Measurements from ENCODE around the gene TRIM36.
A peak's percentile ranks its signal among the peaks of the same experiment; 100 is the strongest.

TRIM36 gene

GRCh38 chr5:115169487-115170133 lies at the start of gene TRIM36:
Gene TRIM36, minus strand, starts transcription at chr5:115169908. Its CDS starts 274 bp downstream, at chr5:115169634.
- peak; percentile 93 for DNase-seq

GRCh38 chr5:115214541-115214940 lies 44.8 kb upstream of the TRIM36 start:
- DNase-seq: no peak

- peak; percentile 83 for DNase-seq
Observed at GRCh38 chr5:115209279-115209678, 39.6 kb upstream of the TRIM36 start.

DNA sequence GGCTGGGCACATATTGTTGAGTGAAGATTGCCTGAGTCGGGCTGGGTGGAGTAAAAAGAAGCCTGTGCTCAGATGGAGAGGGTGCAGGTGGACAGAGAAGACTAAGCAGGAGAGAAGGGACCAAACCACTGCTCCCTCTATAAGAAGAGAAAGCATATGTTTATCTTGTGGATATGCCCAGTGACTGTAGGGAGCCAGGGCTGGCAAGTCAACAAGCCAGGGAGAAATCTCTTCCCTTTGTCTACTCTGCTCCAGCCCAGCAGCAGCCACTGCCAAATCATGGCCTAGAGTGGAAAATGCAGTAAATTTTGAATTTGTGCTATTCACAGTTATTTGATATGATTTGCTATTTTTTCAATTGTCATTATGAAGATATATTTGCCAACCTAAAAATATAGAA lies 33.2 kb upstream of the TRIM36 start:
- no peak for DNase-seq

DNA sequence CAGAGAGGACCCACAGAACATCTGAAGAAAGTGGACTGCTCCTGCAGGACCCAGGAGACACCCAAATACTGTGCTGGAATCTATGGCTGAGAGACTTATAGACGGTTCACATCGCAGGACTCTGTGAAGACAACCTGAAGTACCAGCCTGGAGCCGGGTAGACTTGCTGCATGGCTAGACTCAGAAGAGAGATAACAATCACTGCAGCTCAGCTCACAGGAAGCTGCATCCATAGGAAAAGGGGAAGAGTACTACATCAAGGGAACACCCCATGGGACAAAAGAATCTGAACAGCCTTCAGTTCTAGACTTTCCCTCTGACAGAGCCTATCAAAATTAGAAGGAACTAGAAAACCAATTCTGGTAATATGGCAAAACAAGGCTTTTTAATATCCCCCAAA lies 26.5 kb upstream of the TRIM36 start:
- no peak for DNase-seq

DNA sequence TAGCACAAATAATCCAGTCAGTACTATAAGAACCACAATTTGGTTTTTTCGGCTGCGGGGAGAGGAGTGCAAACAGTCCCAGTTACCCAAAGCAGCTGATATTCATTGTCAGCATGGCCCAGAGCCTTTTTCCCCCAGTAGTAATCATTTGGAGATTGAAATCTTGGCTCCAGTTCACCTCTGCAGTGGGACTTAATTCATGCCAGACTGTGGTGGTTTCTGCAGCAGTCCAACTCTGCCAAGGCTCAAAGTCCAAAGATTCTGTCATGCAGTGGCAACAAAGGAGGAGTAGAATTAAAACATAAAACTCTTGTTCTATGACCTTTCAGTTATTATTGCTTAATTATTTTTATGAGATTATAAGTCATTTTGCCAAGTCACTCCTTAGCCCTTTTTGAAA lies 25.0 kb upstream of the TRIM36 start:
- no peak for DNase-seq

DNA sequence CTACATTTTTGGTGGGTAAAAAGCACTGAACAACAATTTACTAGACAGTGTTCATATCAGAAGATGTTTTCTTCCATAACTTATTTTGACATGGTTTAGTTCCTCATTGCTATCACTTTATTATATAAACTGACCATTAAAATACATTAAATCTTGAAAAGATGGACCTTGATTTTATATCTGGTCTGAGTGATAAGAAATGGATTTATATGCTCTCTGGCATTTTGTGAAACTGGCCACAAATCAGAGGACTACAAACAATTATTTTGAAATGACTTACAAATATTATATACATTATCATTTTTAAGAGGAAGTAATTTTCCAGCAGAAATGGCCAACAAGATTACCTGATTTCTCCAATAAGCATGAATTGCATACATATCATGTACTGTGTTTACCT lies 23.6 kb upstream of the TRIM36 start:
- no peak for DNase-seq

GRCh38 chr5:115192098-115192497 lies 22.4 kb upstream of the TRIM36 start:
- DNase-seq: no peak

DNA sequence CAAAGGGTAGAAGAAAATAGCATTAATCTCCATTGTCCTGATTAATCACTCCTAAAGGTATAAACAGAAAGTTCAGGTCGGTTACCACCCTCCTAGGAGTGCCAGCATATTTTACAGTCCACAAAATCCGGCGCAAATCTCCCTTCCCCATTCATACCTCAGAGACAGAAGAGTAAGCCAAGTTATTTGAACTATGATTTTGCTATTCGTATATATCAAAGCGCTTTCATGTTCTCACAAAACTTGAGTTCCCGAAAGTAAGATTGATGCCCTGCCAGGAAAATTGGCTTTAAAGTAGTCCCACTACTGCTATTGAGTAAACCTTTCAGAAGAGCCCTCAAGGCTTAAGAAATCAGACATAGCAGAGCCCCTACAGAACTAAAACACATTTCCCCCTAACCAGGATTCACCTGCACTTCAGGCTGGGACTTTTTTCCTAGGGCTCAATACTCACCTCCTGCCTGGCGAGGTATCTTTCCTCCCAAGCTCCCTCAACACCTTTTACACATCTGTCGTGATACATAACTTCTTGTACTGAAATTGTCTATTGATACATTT lies 21.8 kb upstream of the TRIM36 start:
- no peak for DNase-seq

GRCh38 chr5:115190388-115190787 lies 20.7 kb upstream of the TRIM36 start:
- DNase-seq: no peak

DNA sequence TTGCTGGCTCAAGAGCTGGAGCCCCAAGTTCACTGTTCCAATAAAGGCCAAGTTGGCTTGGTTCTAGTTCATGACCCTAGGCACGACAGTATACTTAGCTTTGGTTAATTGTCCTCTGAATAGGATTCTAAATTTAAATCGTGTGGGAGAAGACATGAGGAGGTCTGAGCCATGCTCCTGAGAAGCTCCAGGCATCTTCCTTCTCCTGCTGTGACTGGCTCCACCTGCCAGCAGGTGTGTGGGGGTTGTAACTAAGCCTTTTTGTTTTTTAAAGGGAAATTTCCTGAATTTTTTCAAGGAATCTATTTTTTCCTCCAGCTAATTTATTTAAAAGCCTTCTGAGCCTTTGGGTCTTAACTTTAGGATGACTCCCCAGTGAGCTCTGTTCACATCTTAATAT lies 20.2 kb upstream of the TRIM36 start:
- DNase-seq: no peak

- DNase-seq: no peak
Observed at GRCh38 chr5:115186794-115187193, 17.1 kb upstream of the TRIM36 start.

- DNase-seq: no peak
Observed at GRCh38 chr5:115184770-115185169, 15.1 kb upstream of the TRIM36 start.

- no peak for DNase-seq
Observed at GRCh38 chr5:115181757-115182156, 12.0 kb upstream of the TRIM36 start.

DNA sequence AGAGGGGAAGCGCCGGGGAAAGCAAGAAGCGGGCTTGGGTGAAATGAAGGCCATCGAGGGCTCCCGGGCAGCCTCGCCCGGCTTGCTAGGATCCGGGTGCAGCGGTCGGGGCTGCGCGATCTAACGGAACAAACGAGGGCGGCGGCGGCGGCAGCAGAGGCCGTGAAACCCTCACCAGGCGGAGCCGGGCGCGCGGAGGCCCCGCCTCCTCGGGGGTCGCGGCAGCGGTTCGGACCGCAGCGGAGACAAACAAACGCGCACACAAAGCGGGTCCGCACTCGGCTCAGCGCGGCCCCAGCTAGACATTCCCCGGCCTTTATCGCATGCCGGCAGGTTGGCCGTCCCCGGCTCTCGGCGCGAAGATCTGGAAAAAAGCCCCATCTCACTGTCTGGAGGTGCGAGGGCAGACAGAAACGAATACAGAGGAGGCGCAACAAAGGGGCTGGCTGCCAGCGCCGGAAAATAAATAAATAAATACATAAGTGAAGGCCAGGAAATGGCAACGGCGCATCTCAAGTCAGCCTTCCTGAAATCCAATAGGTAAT lies 10.5 kb upstream of the TRIM36 start:
- peak; percentile 6 for DNase-seq

- no peak for DNase-seq
Observed at GRCh38 chr5:115179394-115180164, 9.9 kb upstream of the TRIM36 start.

DNA sequence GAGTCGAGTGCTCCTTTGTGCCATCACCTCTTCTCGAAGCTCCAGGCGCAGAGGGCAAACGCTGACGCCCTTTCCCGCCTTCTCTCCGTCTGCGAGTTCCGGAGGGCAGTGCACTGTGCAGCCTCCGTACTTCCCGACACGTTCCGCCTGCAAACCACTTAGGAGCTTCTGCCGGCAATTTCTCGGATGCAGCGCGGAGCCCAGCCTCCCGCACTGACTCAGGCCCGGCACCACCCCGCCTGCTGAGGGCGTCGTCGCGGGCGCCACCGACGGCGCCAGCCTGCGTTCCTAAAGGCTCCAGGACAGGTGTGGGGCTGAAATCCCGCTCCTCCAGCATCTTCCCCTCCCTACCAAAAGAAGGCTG lies 9.3 kb upstream of the TRIM36 start:
- no peak for DNase-seq

GRCh38 chr5:115170929-115171510 lies 1.3 kb upstream of the TRIM36 start:
- DNase-seq: peak; percentile 27

- no peak for DNase-seq
Observed at GRCh38 chr5:115170134-115170928, 623 bp upstream of the TRIM36 start.

DNA sequence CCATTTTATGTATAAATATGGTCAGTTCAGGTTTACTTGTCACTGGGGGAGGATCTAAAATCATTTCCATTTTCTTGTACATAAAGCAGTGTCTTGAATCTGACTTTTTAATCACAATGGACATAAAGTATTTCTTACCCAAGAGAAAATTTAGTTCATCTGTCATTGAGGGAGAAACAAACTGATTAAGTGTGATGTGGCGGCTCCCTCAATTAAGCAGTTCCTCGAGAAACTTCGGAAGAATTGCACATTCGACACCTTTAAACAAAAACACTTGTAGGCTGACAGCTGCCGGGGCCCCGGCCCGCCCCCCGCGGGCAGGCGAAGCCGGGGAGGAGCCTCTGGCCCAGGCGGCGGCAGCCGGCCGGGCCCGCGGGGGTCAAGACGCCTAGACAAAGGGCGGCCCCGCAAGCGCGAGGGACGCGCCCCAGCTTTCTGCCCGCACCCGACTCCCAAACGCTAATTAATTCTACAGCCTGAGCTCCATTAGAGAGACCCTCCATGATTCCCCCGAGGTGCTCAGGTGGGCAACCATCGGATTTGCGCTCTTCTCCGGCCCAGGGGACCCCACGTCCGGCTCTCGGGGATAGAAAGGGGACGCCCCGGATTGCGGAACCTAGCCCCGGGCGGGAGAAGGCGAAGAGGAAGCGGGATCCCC lies 750 bp downstream of the TRIM36 start:
- DNase-seq: no peak

DNA sequence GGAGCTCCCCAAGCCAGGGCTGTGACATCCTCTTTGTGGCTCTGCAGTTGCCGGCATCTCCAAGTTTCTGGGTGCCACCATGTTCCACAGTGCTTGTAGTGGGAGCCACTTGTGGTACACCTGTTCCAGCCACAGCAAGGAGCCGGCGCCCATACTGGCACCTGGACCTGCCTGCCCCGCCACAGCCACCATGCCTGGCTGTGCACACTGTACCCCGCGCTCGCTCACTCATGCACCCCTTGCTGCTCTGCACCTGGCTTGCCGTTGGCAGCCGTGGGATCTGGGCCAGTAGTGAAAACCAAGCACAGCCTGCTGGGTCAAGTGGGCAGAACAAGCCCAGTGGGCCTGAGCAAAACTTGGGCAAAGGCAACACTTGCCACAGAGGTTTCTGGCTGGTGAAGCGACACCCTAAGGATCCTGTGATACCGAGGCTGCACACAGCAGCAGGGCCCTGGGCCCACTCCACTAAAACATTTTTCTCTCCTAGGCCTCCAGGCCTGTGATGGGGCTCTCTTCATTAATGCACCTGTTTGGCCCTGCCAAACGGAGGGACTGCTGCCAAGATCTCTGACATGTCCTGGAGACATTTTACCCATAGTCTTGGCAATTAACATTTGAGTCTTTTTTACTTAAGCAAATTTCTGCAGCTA lies 2.8 kb downstream of the TRIM36 start:
- DNase-seq: no peak

DNA sequence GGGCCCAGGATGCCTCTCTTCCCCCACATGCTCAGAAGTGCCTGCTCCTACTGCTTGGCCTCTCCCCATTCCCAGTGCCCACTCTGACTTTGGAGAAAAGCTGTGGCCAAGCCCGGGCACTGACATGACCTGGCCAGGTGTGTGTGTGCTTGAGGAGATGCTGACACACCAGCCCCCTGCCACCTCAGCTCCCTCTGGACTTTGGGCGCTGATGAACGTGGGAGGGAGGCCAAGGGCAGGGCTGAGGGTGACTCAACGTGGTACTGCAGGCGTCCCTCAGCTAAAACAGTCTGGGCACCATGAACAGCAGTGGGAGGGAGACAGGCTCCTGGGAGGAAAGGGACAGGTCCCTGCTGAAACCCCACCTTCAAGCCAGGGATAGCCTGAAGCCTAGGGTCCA lies 3.9 kb downstream of the TRIM36 start:
- DNase-seq: no peak
